Spinal cord (tissue), 10 donors: ENCODE measurements around the gene ZSWIM1. TPM values are rescaled to one million over a fixed set of nuclear protein-coding genes. Genes with fewer than 3 reads are reported as not detected.
A peak's percentile ranks its signal among the peaks of the same experiment; 100 is the strongest.

Experiments
- DNase-seq, 6 donors: peaks; one replicate each; pipeline versions ENCODE4 v3.0.0 to v3.0.0-alpha.2; 2013 to 2015; ENCODE audit warnings: low spot score in 6 of 6, low read depth in 4 of 6
- H3K27ac ChIP-seq: one replicate; pipeline ENCODE4 v1.5.1; 2013; ENCODE audit warnings: low read depth, low read length, control low read depth
- H3K27me3 ChIP-seq: one replicate; pipeline ENCODE4 v1.6.1; 2013; ENCODE audit warnings: low read length; ENCODE audit not compliant: control insufficient read depth, insufficient read depth
- H3K36me3 ChIP-seq: one replicate; pipeline ENCODE4 v1.6.1; 2013; ENCODE audit warnings: low read length; ENCODE audit not compliant: control insufficient read depth, insufficient read depth
- H3K4me1 ChIP-seq: one replicate; pipeline ENCODE4 v1.6.1; 2013; ENCODE audit warnings: low read length; ENCODE audit not compliant: control insufficient read depth, insufficient read depth
- H3K4me3 ChIP-seq: one replicate; pipeline ENCODE4 v1.5.1; 2013; ENCODE audit warnings: low read depth, low read length, control low read depth
- H3K9me3 ChIP-seq: one replicate; pipeline ENCODE4 v1.6.1; 2013; ENCODE audit warnings: low read length; ENCODE audit not compliant: control insufficient read depth, insufficient read depth
- WGBS: methylation state at CpG from one replicate; pipeline ENCODE4 v1.1.5; 2013; ENCODE audit warnings: missing lambda C conversion rate; ENCODE audit not compliant: insufficient coverage; 5-methylcytosine and 5-hydroxymethylcytosine counted together
- polyA plus RNA-seq, 2 donors: library from polyadenylated mRNA; unstranded; fragments of 120-200 nt; gene quantifications; one replicate each; pipeline ENCODE4 v1.2.1, GENCODE V29; 2013; ENCODE audit not compliant: insufficient read length in 2 of 2
- total RNA-seq, 2 donors: library from RNA; depleted of rRNA in 1 of 2; stranded (reverse); fragments of 120-200 nt in 1 of 2; fragments of >200 nt in 1 of 2; gene quantifications; one replicate each; pipeline versions ENCODE4 v1.2.3 to v1.2.4, GENCODE V29; 2013 to 2014
- donor health status: healthy.

ZSWIM1 gene
- total and polyA plus RNA-seq, 4 donors = 5.5 to 18.3 (median 13.9) TPM

DNA sequence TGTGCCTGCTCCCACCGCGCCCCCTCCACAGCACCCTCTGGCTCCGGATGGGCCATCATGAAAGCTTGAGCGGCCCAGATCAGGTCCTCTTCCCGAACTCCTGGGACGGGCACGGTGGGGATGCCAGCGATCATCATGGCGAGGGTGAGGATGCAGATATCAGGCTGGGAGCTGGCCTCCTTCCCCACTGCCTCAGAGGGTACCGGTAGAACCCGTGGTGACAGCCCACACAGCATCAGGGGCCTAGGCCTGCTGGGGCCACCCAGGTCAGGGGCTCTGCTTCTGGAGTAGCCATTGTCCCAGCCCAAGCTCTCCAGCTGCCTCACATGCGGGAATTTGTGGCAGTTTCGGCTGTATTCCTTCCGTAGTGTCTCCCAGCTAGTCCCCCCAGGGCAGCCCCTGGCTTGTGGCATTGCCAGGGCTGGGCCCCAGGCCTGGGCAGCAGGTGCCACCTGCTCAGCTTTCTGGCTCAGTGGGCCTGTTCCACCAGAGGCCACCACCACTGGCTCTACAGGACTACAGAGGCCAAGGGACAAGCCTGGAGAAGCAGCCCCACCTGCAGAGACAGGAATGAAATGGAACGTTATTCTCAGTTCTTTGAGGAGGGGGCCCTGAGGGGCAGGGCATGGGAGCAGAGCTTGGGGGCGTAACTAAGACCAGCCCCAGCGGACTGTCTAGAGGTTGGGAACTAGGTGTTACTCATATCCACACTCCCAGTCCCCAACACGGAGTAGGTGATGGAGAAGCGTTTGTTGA, 5.7 kb downstream of the ZSWIM1 start:
- Histone ChIP-seq H3K4me3 (no peak overlapping the region), H3K9me3 (no peaks in the 10 kb centered on the region), H3K27me3 (no peaks in the 10 kb centered on the region), H3K36me3 (peaks cover 53% of the 10 kb centered on the region), H3K27ac (no peak overlapping the region), H3K4me1 (peaks cover 32% of the 10 kb centered on the region)
- WGBS = 84% methylated on average over 15 of the region's 19 CpGs
- DNase-seq = no peak

- no peaks in the 10 kb centered on the region for H3K9me3 ChIP-seq
- no peak for DNase-seq
- H3K27ac ChIP-seq = no peak within 1 kb of the TSS
- peaks cover 53% of the 10 kb centered on the region for H3K36me3 ChIP-seq
- H3K4me3 ChIP-seq = no peak within 1 kb of the TSS
- peaks cover 35% of the 10 kb centered on the region for H3K4me1 ChIP-seq
- no peaks in the 10 kb centered on the region for H3K27me3 ChIP-seq
- 100% methylated on average over 3 of the region's 8 CpGs for WGBS
Observed at GRCh38 chr20:45887346-45887715, 6.3 kb downstream of the ZSWIM1 start, which contains the start of gene SPATA25. TSS of gene SPATA25 (minus strand) at chr20:45887622. CDS start at chr20:45887590, 32 bp downstream.

DNA sequence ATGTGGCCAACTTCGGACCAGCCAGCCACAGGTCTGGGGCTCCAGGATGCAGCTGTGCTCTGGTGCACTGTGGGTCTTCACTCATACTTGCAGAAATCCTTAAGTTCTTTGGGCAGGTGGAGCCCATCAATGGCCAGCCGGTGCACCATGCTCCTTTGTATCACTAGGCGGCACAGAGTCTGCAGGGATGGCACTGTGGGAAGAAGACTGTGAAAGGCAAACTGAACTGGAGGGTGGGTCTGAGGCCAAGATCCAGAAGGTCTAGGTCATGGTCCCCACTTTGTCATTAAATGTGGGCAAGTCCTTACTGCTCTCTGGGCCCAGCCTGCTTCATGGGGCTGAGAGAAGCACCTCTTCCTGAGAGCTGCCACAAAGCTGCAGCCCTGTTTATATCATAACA, 7.7 kb downstream of the ZSWIM1 start:
- Histone ChIP-seq H3K4me3 (no peak overlapping the region), H3K36me3 (peaks cover 47% of the 10 kb centered on the region), H3K27ac (no peak overlapping the region), H3K27me3 (no peaks in the 10 kb centered on the region), H3K9me3 (no peaks in the 10 kb centered on the region), H3K4me1 (peaks cover 42% of the 10 kb centered on the region)
- DNase-seq = no peak
- 91% methylated on average over 3 of the region's 3 CpGs for WGBS

DNA sequence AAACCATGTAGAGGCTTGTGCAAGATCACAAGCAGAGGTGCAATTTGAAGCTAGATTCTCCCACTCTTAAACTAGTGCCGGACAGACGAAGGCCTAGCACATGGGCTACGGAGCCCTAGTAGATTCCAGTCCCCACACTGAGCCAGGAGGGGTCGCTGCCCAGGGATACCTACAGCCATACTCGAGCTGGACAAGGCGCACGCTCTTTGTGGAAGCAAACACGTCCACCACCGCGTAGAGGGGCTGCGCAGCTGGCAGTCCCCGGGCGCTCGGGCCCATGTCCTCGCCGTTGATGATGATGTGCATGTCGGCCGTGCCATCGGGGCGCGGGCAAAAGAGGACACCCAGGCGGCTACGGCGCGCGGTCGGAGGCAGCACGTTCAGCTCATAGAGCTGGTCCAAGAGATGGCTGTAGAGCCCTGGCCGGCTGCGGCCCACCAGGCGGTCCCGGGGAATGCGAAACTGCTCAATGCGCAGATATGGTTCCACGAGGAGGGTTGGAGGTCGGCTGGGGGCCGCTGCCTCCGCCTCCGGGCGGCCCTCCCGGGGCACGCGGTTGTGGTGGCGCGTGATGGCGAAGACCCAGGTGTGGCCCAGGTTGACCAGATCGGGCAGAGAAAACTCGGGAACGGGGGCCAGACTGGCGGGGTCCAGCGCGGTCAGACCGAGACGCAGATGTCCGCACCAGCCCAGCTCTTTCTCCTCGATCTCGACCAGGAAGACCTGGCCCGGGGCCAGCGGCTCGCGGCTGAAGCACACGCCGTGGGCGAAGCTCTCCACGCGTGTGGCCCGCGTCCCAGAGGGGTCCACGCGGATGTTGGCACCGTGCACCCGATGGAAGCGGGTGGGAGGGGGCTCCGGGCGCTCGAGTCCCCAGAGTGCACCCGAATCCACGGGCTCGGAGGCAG, 9.3 kb downstream of the ZSWIM1 start:
- Histone ChIP-seq H3K4me3 (peak overlapping the region; percentile 94), H3K27ac (peak overlapping the region; percentile 88), H3K9me3 (no peaks in the 10 kb centered on the region), H3K27me3 (no peaks in the 10 kb centered on the region), H3K4me1 (peaks cover 42% of the 10 kb centered on the region), H3K36me3 (peaks cover 41% of the 10 kb centered on the region)
- WGBS = under 1% methylated on average over 79 of the region's 79 CpGs
- DNase-seq = peak; percentile 48 to 94 (median 62)

- under 1% methylated on average over 71 of the region's 78 CpGs for WGBS
- Histone ChIP-seq H3K27ac (peak within 1 kb of the TSS; percentile 88), H3K9me3 (no peaks in the 10 kb centered on the region), H3K4me3 (peak within 1 kb of the TSS; percentile 94), H3K27me3 (no peaks in the 10 kb centered on the region), H3K4me1 (peaks cover 42% of the 10 kb centered on the region), H3K36me3 (peaks cover 42% of the 10 kb centered on the region)
- peak; percentile 86 to 97 (median 88) for DNase-seq
Observed at GRCh38 chr20:45890985-45891983, 10.3 kb downstream of the ZSWIM1 start, which contains the start of the genes CTSA and NEURL2. TSS of gene CTSA (plus strand) at chr20:45891335. CDS start at chr20:45891569, 234 bp downstream. TSS of gene NEURL2 (minus strand) at chr20:45891208. CDS start at chr20:45890991, 217 bp downstream.

- Histone ChIP-seq H3K27ac (no peak overlapping the region), H3K4me1 (peaks cover 42% of the 10 kb centered on the region), H3K4me3 (peak overlapping the region; percentile 94), H3K9me3 (no peaks in the 10 kb centered on the region), H3K36me3 (peaks cover 42% of the 10 kb centered on the region), H3K27me3 (no peaks in the 10 kb centered on the region)
- no peak for DNase-seq
- WGBS = 91% methylated on average over 7 of the region's 9 CpGs
Observed at GRCh38 chr20:45892049-45892825, 11.2 kb downstream of the ZSWIM1 start.

DNA sequence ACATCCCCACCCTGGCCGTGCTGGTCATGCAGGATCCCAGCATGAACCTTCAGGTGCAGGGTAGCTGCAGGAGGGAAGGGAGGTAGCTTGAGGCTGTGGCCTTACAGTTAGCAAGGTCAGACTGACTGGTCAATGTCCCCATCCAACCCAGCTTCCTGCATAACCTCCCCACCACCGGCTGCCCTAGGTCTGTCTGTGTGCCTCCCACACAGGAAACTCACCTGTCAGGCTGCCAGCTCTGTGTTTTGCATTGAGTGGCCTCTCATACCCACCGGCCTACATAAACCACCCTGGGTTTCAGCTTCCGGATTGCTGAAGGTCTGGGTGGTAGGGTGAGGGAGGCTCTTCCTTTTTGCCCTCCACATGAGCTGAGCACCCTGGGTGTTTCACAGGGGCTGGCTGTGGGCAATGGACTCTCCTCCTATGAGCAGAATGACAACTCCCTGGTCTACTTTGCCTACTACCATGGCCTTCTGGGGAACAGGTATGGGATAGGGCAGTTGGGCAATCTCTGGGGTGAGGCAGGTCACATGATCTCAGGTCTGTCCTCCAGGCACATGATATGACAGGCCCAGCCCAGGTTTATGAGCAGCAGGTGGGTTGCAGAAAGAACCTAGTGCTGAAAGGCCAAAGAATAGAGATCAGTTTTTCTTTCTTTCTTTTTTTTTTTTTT, 11.9 kb downstream of the ZSWIM1 start:
- H3K4me1 ChIP-seq = peaks cover 42% of the 10 kb centered on the region
- no peak overlapping the region for H3K27ac ChIP-seq

GRCh38 chr20:45893831-45894230, 12.8 kb downstream of the ZSWIM1 start:
- 63% methylated on average over 2 of the region's 4 CpGs for WGBS
- DNase-seq = no peak
- Histone ChIP-seq H3K4me3 (no peak overlapping the region), H3K27ac (no peak overlapping the region), H3K36me3 (peaks cover 47% of the 10 kb centered on the region), H3K4me1 (peaks cover 39% of the 10 kb centered on the region), H3K27me3 (no peaks in the 10 kb centered on the region), H3K9me3 (no peaks in the 10 kb centered on the region)

More for the DNA sequence above, 11.9 kb downstream of the ZSWIM1 start:
- H3K9me3 ChIP-seq = no peaks in the 10 kb centered on the region
- 80% methylated on average over 1 of the region's 4 CpGs for WGBS
- peaks cover 43% of the 10 kb centered on the region for H3K36me3 ChIP-seq
- no peak for DNase-seq
- no peaks in the 10 kb centered on the region for H3K27me3 ChIP-seq
- H3K4me3 ChIP-seq = no peak overlapping the region
